ENCODE data around the gene LILRA6.
"Not testable (repeated sequence)": the region's sequence is repeated elsewhere in the genome, so short reads cannot be mapped to it uniquely, and the experiment has no call there.

The LILRA6 gene

GRCh38 chr19:54230031-54230430, 12.6 kb downstream of the LILRA6 start:
- no peak for DNase-seq

GRCh38 chr19:54229146-54229545, 13.4 kb downstream of the LILRA6 start:
- no peak for DNase-seq

GRCh38 chr19:54224619-54225018, 18.0 kb downstream of the LILRA6 start:
- not testable (repeated sequence) for DNase-seq

GRCh38 chr19:54223937-54224281, 18.7 kb downstream of the LILRA6 start:
- DNase-seq: not testable (repeated sequence)

- DNase-seq: not testable (repeated sequence)
Observed at GRCh38 chr19:54223277-54223936, 19.2 kb downstream of the LILRA6 start.

GRCh38 chr19:54222474-54223276, 19.9 kb downstream of the LILRA6 start, which contains the start of gene LILRB3:
LILRB3 (minus strand) TSS chr19:54223007; CDS start chr19:54222976, 31 bp downstream.
- not testable (repeated sequence) for DNase-seq

- DNase-seq: not testable (repeated sequence)
Observed at GRCh38 chr19:54221947-54222346, 20.6 kb downstream of the LILRA6 start.

- not testable (repeated sequence) for DNase-seq
Observed at GRCh38 chr19:54219702-54220101, 22.9 kb downstream of the LILRA6 start.

GRCh38 chr19:54218960-54219661, 23.5 kb downstream of the LILRA6 start:
- no peak for DNase-seq

- DNase-seq: no peak
Observed at GRCh38 chr19:54218259-54218658, 24.3 kb downstream of the LILRA6 start.

- not testable (repeated sequence) for DNase-seq
Observed at GRCh38 chr19:54217517-54218247, 24.9 kb downstream of the LILRA6 start.

GRCh38 chr19:54216869-54217268, 25.7 kb downstream of the LILRA6 start:
- no peak for DNase-seq

- DNase-seq: not testable (repeated sequence)
Observed at GRCh38 chr19:54214734-54215133, 27.9 kb downstream of the LILRA6 start.

GRCh38 chr19:54214217-54214616, 28.4 kb downstream of the LILRA6 start:
- DNase-seq: not testable (repeated sequence)

GRCh38 chr19:54211235-54211634, 31.4 kb downstream of the LILRA6 start:
- DNase-seq: no peak

- DNase-seq: peak; percentile 31
Observed at GRCh38 chr19:54209811-54210494, 32.6 kb downstream of the LILRA6 start.

- no peak for DNase-seq
Observed at GRCh38 chr19:54209058-54209810, 33.4 kb downstream of the LILRA6 start.

- DNase-seq: no peak
Observed at GRCh38 chr19:54208784-54209057, 33.9 kb downstream of the LILRA6 start.

- peak; percentile 49 for DNase-seq
Observed at GRCh38 chr19:54207983-54208783, 34.4 kb downstream of the LILRA6 start.

GRCh38 chr19:54207676-54207982, 35.0 kb downstream of the LILRA6 start:
- no peak for DNase-seq

- DNase-seq: not testable (repeated sequence)
Observed at GRCh38 chr19:54207193-54207592, 35.4 kb downstream of the LILRA6 start.

Measured in CD4-positive, alpha-beta T cell treated with Interleukin-12 subunit alpha and Interleukin-12 subunit beta, for 1 hour (primary cell).